NCI-H526 (cell line): ENCODE results near the gene PKNOX1.
"Not testable (repeated sequence)": the region's sequence is repeated elsewhere in the genome, so short reads cannot be mapped to it uniquely, and the experiment has no call there.

Experiments
- DNase-seq, 2 experiments: peaks; one replicate each; lab custom pipeline; 2025; lab: John Stamatoyannopoulos, UW

Gene PKNOX1

GRCh38 chr21:43053112-43053511 lies 78.8 kb downstream of the PKNOX1 start:
- not testable (repeated sequence) for DNase-seq

DNA sequence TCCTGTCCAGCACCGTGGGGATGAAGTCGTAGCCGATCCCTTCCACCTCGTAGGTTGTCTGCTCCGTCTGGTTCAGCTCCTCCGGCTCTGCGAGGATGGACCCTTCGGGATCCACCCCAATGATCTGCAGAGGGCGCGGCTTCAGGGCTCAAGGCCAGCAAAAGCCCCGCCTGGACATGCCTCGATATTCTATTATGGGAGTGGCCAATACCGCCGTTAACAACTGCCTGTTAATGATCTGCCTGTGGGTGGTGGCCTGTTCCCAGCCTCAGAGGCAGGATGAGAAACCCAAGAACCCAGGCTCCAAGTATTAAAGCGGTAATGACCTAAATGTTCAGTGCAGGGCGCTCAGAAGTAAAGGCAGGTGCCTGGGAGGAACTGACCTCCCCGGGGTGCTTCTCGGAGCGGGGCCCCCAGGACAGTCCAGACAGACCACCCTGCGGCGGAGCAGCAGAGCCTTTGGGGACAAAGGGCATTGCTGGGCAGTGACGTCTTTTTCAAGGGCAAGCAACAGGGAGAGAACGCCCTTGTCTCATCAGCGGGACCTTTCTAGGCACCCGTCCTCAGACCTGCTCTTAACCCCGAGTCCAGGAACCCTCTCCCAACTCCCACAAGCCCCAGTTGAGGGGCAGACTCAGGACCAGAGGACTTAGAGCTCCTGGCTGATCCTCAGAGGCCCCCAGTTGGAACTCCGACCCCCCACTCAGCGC lies 88.7 kb downstream of the PKNOX1 start:
- not testable (repeated sequence) for DNase-seq

GRCh38 chr21:43064265-43064917 lies 90.0 kb downstream of the PKNOX1 start:
- not testable (repeated sequence) for DNase-seq

DNA sequence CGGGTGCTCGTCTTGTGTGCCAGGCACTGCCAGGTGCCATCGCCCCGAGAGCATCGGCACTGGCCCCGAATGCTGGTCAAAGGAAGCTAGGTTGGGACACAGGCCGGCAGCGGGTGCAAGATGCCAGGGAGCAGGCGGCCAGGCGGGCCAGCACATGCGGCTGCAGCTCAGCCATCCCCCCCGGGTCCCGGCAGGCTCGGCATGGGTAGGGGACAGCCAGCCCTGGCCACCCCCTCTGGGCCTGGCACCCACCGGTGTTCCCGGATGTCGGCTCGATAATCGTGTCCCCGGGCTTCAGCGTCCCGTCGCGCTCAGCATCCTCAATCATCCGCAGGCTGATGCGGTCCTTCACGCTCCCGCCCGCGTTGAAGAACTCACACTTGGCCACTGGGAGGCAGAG lies 91.6 kb downstream of the PKNOX1 start:
- DNase-seq, result not testable (repeated sequence)

DNA sequence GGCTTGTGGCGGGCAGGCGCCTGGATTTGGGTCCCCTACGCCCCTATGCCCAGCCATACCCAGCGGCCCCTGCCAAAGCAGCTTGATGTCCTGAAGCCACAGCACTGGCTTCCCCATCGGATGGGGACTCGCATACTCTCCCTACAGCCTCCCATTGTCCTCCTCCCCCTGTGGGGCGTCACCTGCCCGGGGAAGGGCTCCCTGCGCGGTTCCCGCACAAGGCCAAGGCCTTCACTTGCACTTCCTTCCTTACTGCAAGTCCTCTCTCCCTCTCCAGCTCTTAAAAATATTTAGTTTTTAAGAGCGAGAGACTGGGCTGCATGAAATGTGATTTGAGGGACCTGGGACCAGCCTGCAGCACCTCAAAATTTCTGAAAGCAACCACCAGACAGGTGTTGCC lies 92.3 kb downstream of the PKNOX1 start:
- DNase-seq, result not testable (repeated sequence)

DNA sequence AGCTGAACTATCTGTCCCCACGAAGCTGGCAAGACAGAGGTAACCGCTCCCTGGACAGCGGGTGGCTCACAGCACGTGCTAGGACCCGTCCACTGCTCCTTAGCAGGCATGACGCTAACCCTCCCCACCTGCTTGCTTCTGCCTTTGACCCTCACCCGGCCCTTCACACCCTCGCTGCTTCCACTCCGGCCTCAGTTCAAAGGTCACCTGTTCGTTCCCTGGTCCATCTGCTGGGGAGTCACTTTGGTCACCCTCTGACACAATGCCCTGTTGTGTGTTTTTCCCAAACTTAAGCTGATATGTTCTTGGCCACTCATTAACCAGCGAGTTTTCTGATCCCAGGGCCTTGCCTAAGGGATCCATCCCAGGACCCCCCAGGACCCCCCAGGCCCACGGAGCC lies 93.7 kb downstream of the PKNOX1 start:
- DNase-seq, result not testable (repeated sequence)

DNA sequence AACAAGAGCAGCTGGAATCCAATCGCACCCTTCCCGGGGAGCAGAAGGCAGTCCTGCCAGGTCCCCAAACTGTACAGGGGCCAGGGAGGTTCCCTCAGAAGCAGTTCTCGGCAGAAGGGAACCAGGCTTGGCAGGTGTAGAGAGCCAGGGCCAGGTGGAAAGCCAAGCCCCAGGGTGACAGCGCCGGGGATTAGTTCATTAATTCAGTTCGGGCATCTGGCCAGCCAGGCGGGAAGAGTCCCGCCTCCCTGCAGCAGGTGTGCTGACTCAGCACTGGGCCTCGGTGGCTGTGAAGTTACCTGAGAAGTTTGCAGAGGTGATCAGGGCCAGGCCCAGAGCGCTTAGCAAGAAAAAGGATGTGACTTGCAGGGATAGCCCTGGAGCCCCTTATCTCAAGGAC lies 95.3 kb downstream of the PKNOX1 start:
- not testable (repeated sequence) for DNase-seq

- DNase-seq, result not testable (repeated sequence)
Observed at GRCh38 chr21:43072742-43073141, 98.4 kb downstream of the PKNOX1 start.

GRCh38 chr21:43074401-43075169 lies 100.2 kb downstream of the PKNOX1 start:
- not testable (repeated sequence) for DNase-seq

DNA sequence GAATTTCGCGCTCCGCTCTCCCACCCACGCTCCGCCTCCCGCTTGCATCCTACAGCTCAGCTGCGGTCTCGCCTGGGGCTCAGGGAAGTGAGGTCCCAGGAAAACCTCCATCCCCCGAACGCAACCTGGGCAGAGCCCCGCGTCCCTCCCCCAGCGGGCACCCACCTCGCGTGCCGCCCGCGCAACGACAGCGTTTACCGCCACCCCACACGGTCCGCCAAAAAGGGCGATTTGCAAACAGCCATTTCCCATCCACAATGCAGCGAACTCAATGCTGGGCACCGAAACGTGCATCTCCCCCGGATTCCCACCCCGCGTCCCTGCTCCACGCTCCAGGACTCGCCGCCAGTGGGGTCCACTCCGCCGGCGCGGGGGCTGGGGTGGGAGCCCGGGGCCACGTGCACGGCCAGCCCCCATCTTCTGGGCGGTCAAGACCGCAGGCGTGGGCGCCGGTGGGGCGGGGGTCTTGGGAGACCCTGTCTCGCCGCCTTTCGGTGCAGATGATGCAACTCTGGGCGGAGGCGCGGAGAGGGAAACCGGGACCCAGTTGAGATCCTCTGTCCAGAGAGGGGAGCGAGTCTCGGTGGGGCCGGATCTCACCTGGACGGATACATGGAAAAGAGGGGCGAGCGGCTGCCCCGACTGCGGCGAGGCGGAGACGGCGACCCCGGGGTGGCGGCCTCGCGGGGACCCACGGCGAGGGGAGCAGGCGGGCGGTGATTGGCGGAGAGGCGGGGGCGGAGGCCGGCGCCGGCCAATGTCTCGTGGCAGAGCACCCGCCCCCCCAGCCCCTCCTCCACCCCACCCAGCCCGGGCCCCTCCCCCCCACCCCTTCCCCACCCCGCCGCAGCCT lies 101.0 kb downstream of the PKNOX1 start, which contains the start of gene CBS:
Gene CBS (minus strand): TSS at position 666 of the 853 bp plus-strand sequence. CDS start 3,642 bp downstream, outside the sequence.
- DNase-seq, result not testable (repeated sequence)

- DNase-seq, result not testable (repeated sequence)
Observed at GRCh38 chr21:43076023-43076637, 101.8 kb downstream of the PKNOX1 start.

GRCh38 chr21:43076643-43077042 lies 102.3 kb downstream of the PKNOX1 start:
- not testable (repeated sequence) for DNase-seq

GRCh38 chr21:43082587-43083300 lies 108.4 kb downstream of the PKNOX1 start:
- DNase-seq, result not testable (repeated sequence)
